ENCODE measurements around the gene COBL. TPM values are rescaled to one million over a fixed set of nuclear protein-coding genes. Genes with fewer than 3 reads are reported as not detected.
A peak's percentile ranks its signal among the peaks of the same experiment; 100 is the strongest.

The COBL gene
- total RNA-seq, 1 donor from 2014 or later, result 91.2 TPM

GRCh38 chr7:51335057-51335456 is 18.4 kb upstream of the COBL start:
- intact Hi-C loops (cut with micrococcal nuclease), result no loop called here
- DNase-seq (no peak), ATAC-seq (no peak)

GRCh38 chr7:51329696-51330263 is 13.2 kb upstream of the COBL start:
- intact Hi-C loops (cut with micrococcal nuclease), result no loop called here
- ATAC-seq (no peak), DNase-seq (no peak)

GRCh38 chr7:51328351-51328801 is 11.8 kb upstream of the COBL start:
- no peak for ATAC-seq
- intact Hi-C loops (cut with micrococcal nuclease), result no loop called here
- no peak for DNase-seq

- no peak for ATAC-seq
- intact Hi-C loops (cut with micrococcal nuclease), result no loop called here
- DNase-seq, result no peak
Observed at GRCh38 chr7:51327287-51327717, 10.7 kb upstream of the COBL start.

- intact Hi-C loops (cut with micrococcal nuclease), result no loop called here
- ATAC-seq (no peak), DNase-seq (no peak)
Observed at GRCh38 chr7:51326656-51327286, 10.2 kb upstream of the COBL start.

GRCh38 chr7:51325908-51326307 is 9.3 kb upstream of the COBL start:
- no peak for DNase-seq
- intact Hi-C loops (cut with micrococcal nuclease), result no loop called here
- no peak for ATAC-seq

GRCh38 chr7:51325261-51325676 is 8.7 kb upstream of the COBL start:
- ATAC-seq, result no peak
- intact Hi-C loops (cut with micrococcal nuclease), result no loop called here
- no peak for DNase-seq

GRCh38 chr7:51324206-51324898 is 7.7 kb upstream of the COBL start:
- no peak for ATAC-seq
- no peak for DNase-seq
- intact Hi-C loops (cut with micrococcal nuclease), result no loop called here

- intact Hi-C loops (cut with micrococcal nuclease), result no loop called here
- peak; percentile 25 for ATAC-seq
- no peak for DNase-seq
Observed at GRCh38 chr7:51321961-51322515, 5.4 kb upstream of the COBL start.

- ATAC-seq (no peak), DNase-seq (no peak)
- intact Hi-C loops (cut with micrococcal nuclease), result no loop called here
Observed at GRCh38 chr7:51318886-51319579, 2.4 kb upstream of the COBL start.

- no peak for DNase-seq
- intact Hi-C loops (cut with micrococcal nuclease), result no loop called here
- ATAC-seq, result no peak
Observed at GRCh38 chr7:51318001-51318400, 1.4 kb upstream of the COBL start.

- no peak for DNase-seq
- ATAC-seq, result no peak
- intact Hi-C loops (cut with micrococcal nuclease), result no loop called here
Observed at GRCh38 chr7:51317582-51317910, 937 bp upstream of the COBL start.

GRCh38 chr7:51316262-51316665 is 345 bp downstream of the COBL start:
- intact Hi-C loops (cut with micrococcal nuclease), result no loop called here
- DNase-seq, result peak; percentile 54
- peak; percentile 73 for ATAC-seq

- ATAC-seq (peak; percentile 66), DNase-seq (peak; percentile 49)
- intact Hi-C loops (cut with micrococcal nuclease), result no loop called here
Observed at GRCh38 chr7:51315393-51316261, 982 bp downstream of the COBL start.

GRCh38 chr7:51314726-51315125 is 1.9 kb downstream of the COBL start:
- DNase-seq (no peak), ATAC-seq (peak; percentile 51)
- intact Hi-C loops (cut with micrococcal nuclease), result no loop called here

- intact Hi-C loops (cut with micrococcal nuclease), result no loop called here
- no peak for DNase-seq
- no peak for ATAC-seq
Observed at GRCh38 chr7:51313738-51314425, 2.7 kb downstream of the COBL start.

GRCh38 chr7:51312951-51313737 is 3.5 kb downstream of the COBL start:
- intact Hi-C loops (cut with micrococcal nuclease), result no loop called here
- ATAC-seq, result no peak

GRCh38 chr7:51311166-51311565 is 5.4 kb downstream of the COBL start:
- no peak for ATAC-seq
- intact Hi-C loops (cut with micrococcal nuclease), result no loop called here
- no peak for DNase-seq

More at GRCh38 chr7:51312951-51313737, 3.5 kb downstream of the COBL start:
- DNase-seq, result no peak

Data from left ventricle myocardium superior (tissue), 1 donor.